ENCODE data around the gene ADAM30. TPM values are rescaled to one million over a fixed set of nuclear protein-coding genes. Genes with fewer than 3 reads are reported as not detected.

ADAM30 gene
- total RNA-seq, 1 experiment from 2014 or later = not detected

GRCh38 chr1:119888476-119888875 lies 7.8 kb downstream of the ADAM30 start:
- no peak for ATAC-seq

GRCh38 chr1:119887427-119887826 lies 8.9 kb downstream of the ADAM30 start:
- Histone ChIP-seq H3K4me1 (ENCODE audit: insufficient read depth, low read length) (no peaks in the 10 kb centered on the region), H3K4me3 (ENCODE audit: low read length) (no peak overlapping the region), H3F3A (ENCODE audit: low read length, unreplicated experiment) (no peaks in the 10 kb centered on the region), H3K36me3 (ENCODE audit: low read depth, low read length) (no peaks in the 10 kb centered on the region), H2AFZ (ENCODE audit: low read length) (no peak overlapping the region), H4K20me1 (ENCODE audit: low read length) (no peaks in the 10 kb centered on the region), H3K4me2 (ENCODE audit: low read length) (no peak overlapping the region), H3K27ac (ENCODE audit: low read length) (no peak overlapping the region), H3K9ac (ENCODE audit: low read length) (no peak overlapping the region), H3K9me3 (ENCODE audit: low read length) (no peaks in the 10 kb centered on the region), H3K27me3 (ENCODE audit: low read length) (no peaks in the 10 kb centered on the region), H3K79me2 (ENCODE audit: low read length) (no peaks in the 10 kb centered on the region), H3K9me2 (replicated peaks; ENCODE audit: low read length) (no peaks in the 10 kb centered on the region)
- POLR2A ChIA-PET (ENCODE audit: unreplicated experiment) = no interaction called here
- TF ChIP-seq EZH2phosphoT487 (IDR thresholded peaks at IDR 0.05; ENCODE audit: borderline replicate concordance, low read length) = no peak
- TF ChIP-seq EZH2 (IDR thresholded peaks at IDR 0.05; ENCODE audit: low read length, unreplicated experiment) = no peak
- TF ChIP-seq CTCF (conservative IDR thresholded peaks at IDR 0.05; ENCODE audit: low read depth, low read length) = no peak
- no peak for DNase-seq
- intact Hi-C loops (cut with micrococcal nuclease) = no loop called here
- CTCF ChIA-PET = no interaction called here
- ATAC-seq = no peak
- no TSS peak for BruUV-seq (replicated peaks)

More at GRCh38 chr1:119888476-119888875, 7.8 kb downstream of the ADAM30 start:
- H3K27me3 ChIP-seq (ENCODE audit: low read length) = no peaks in the 10 kb centered on the region
- no peak for DNase-seq
- H3K79me2 ChIP-seq (ENCODE audit: low read length) = no peaks in the 10 kb centered on the region
- POLR2A ChIA-PET (ENCODE audit: unreplicated experiment) = no interaction called here
- H3F3A ChIP-seq (ENCODE audit: low read length, unreplicated experiment) = no peaks in the 10 kb centered on the region
- H3K4me3 ChIP-seq (ENCODE audit: low read length) = no peak overlapping the region
- H3K9me3 ChIP-seq (ENCODE audit: low read length) = no peaks in the 10 kb centered on the region
- H3K4me1 ChIP-seq (ENCODE audit: insufficient read depth, low read length) = no peaks in the 10 kb centered on the region
- intact Hi-C loops (cut with micrococcal nuclease) = no loop called here
- no peaks in the 10 kb centered on the region for H4K20me1 ChIP-seq (ENCODE audit: low read length)
- H3K9ac ChIP-seq (ENCODE audit: low read length) = no peak overlapping the region
- CTCF ChIA-PET = no interaction called here
- TF ChIP-seq EZH2phosphoT487 (IDR thresholded peaks at IDR 0.05; ENCODE audit: borderline replicate concordance, low read length) = no peak
- H3K9me2 ChIP-seq (replicated peaks; ENCODE audit: low read length) = no peaks in the 10 kb centered on the region
- no peak overlapping the region for H3K27ac ChIP-seq (ENCODE audit: low read length)
- no peak overlapping the region for H2AFZ ChIP-seq (ENCODE audit: low read length)
- no TSS peak for BruUV-seq (replicated peaks)
- no peak overlapping the region for H3K4me2 ChIP-seq (ENCODE audit: low read length)
- H3K36me3 ChIP-seq (ENCODE audit: low read depth, low read length) = no peaks in the 10 kb centered on the region

GRCh38 chr1:119885903-119886783 lies 10.2 kb downstream of the ADAM30 start:
- ChIA-PET CTCF (no interaction called here), POLR2A (ENCODE audit: unreplicated experiment) (no interaction called here)
- Histone ChIP-seq H4K20me1 (ENCODE audit: low read length) (no peaks in the 10 kb centered on the region), H3K9ac (ENCODE audit: low read length) (no peak overlapping the region), H3K36me3 (ENCODE audit: low read depth, low read length) (no peaks in the 10 kb centered on the region), H3K27me3 (ENCODE audit: low read length) (no peaks in the 10 kb centered on the region), H3K79me2 (ENCODE audit: low read length) (no peaks in the 10 kb centered on the region), H3K27ac (ENCODE audit: low read length) (no peak overlapping the region), H3K4me2 (ENCODE audit: low read length) (no peak overlapping the region), H3F3A (ENCODE audit: low read length, unreplicated experiment) (no peaks in the 10 kb centered on the region), H3K4me1 (ENCODE audit: insufficient read depth, low read length) (no peaks in the 10 kb centered on the region), H3K9me2 (replicated peaks; ENCODE audit: low read length) (no peaks in the 10 kb centered on the region), H3K4me3 (ENCODE audit: low read length) (no peak overlapping the region), H3K9me3 (ENCODE audit: low read length) (no peaks in the 10 kb centered on the region), H2AFZ (ENCODE audit: low read length) (peak overlapping the region; percentile 43; the same call in 1 of the 2 replicates)
- DNase-seq = peak; percentile 80
- peak; percentile 94 for TF ChIP-seq CTCF (conservative IDR thresholded peaks at IDR 0.05; ENCODE audit: low read depth, low read length)
- TF ChIP-seq EZH2phosphoT487 (IDR thresholded peaks at IDR 0.05; ENCODE audit: borderline replicate concordance, low read length) = no peak
- BruUV-seq (replicated peaks) = no TSS peak
- peak; percentile 86 for ATAC-seq
- intact Hi-C loops (cut with micrococcal nuclease) = no loop called here
